ENCODE data around the gene COG1. TPM values are rescaled to one million over a fixed set of nuclear protein-coding genes. Genes with fewer than 3 reads are reported as not detected.

COG1 gene
- polyA plus RNA-seq, 1 of the 3 experiments (the other 2 are of a cell fraction) = 52.8 TPM

- TF ChIP-seq YY1 (IDR thresholded peaks at IDR 0.05; ENCODE audit: low read depth) = no peak
- TF ChIP-seq GATA2 (CRISPR knock-in tag; IDR thresholded peaks at IDR 0.05) = no peak
- no peak for TF ChIP-seq SIN3A (IDR thresholded peaks at IDR 0.05; ENCODE audit: borderline replicate concordance, low read depth, low read length)
- no peak for TF ChIP-seq MAX (IDR thresholded peaks at IDR 0.05; ENCODE audit: low read depth)
- no peak for TF ChIP-seq NRF1 (IDR thresholded peaks at IDR 0.05; ENCODE audit: low read depth, low read length)
- no peak for TF ChIP-seq FOSL2 (IDR thresholded peaks at IDR 0.05; ENCODE audit: borderline replicate concordance, low read depth)
- no peak for TF ChIP-seq MXI1 (IDR thresholded peaks at IDR 0.05; ENCODE audit: low read depth, low read length)
- H3K79me2 ChIP-seq (ENCODE audit: insufficient read depth) = peaks cover 55% of the 10 kb centered on the region
- H3K4me2 ChIP-seq = no peak overlapping the region
- no peaks in the 10 kb centered on the region for H3K27me3 ChIP-seq (ENCODE audit: insufficient read depth)
- no peak overlapping the region for H3K9ac ChIP-seq
- no peaks in the 10 kb centered on the region; the same call in 1 of the 2 replicates for H4K20me1 ChIP-seq (ENCODE audit: insufficient read depth)
- H3K4me3 ChIP-seq (ENCODE audit: low read depth in 2 of 2, low read length in 1 of 2) = no peak overlapping the region
- H3K36me3 ChIP-seq (replicated peaks in 1 of 2; ENCODE audit: control insufficient read depth in 1 of 2, insufficient read depth in 2 of 2, low read length in 1 of 2) = peaks cover 44 to 51% of the 10 kb centered on the region in 2 experiments
- no peak overlapping the region for H2AFZ ChIP-seq (ENCODE audit: low read depth)
- ChIA-PET CTCF (interaction anchor here (0.6 to 2.8 kb wide), 6 partner anchors 11 to 681 kb away, joined by 3 to 14 read pairs (median 6); no protein-coding TSS in a partner anchor), POLR2A (no interaction called here)
- no peaks in the 10 kb centered on the region for H3K9me2 ChIP-seq
- H3K9me3 ChIP-seq = no peaks in the 10 kb centered on the region
- WGBS (ENCODE audit: low lambda C conversion rate) = 82% methylated on average over 6 of the region's 6 CpGs
- no peak overlapping the region for H3K27ac ChIP-seq (ENCODE audit: low read depth in 2 of 2, low read length in 1 of 2)
- H3F3A ChIP-seq (replicated peaks; ENCODE audit: insufficient read depth) = no peaks in the 10 kb centered on the region
- DNase-seq = no peak
- peaks cover 0 to 11% of the 10 kb centered on the region in 2 experiments; a peak in 1 of 4 replicates for H3K4me1 ChIP-seq (ENCODE audit: control insufficient read depth in 1 of 2, insufficient read depth in 2 of 2, low read depth in 1 of 2, low read length in 1 of 2)
These were observed 44.9 kb downstream of the COG1 start for GRCh38 chr17:73237714-73238113.

- H3K79me2 ChIP-seq (ENCODE audit: insufficient read depth) = peaks cover 37% of the 10 kb centered on the region
- ChIA-PET POLR2A (no interaction called here), CTCF (interaction anchor here (1.3 to 2.6 kb wide), 6 partner anchors 8 to 515 kb away, joined by 3 to 14 read pairs (median 4); no protein-coding TSS in a partner anchor)
- H3K27ac ChIP-seq (ENCODE audit: low read depth in 2 of 2, low read length in 1 of 2) = no peak overlapping the region
- H3K36me3 ChIP-seq (replicated peaks in 1 of 2; ENCODE audit: control insufficient read depth in 1 of 2, insufficient read depth in 2 of 2, low read length in 1 of 2) = peaks cover 58 to 61% of the 10 kb centered on the region in 2 experiments
- WGBS (ENCODE audit: low lambda C conversion rate) = 88% methylated on average over 2 of the region's 2 CpGs
- DNase-seq = no peak
- H3K4me3 ChIP-seq (ENCODE audit: low read depth in 2 of 2, low read length in 1 of 2) = no peak overlapping the region
- no peak overlapping the region for H3K4me2 ChIP-seq
- TF ChIP-seq GATA2 (CRISPR knock-in tag; IDR thresholded peaks at IDR 0.05) (no peak), JUND (IDR thresholded peaks at IDR 0.05) (no peak), NFIC (IDR thresholded peaks at IDR 0.05; ENCODE audit: borderline replicate concordance) (no peak), MXI1 (IDR thresholded peaks at IDR 0.05; ENCODE audit: low read depth, low read length) (no peak), MAX (IDR thresholded peaks at IDR 0.05; ENCODE audit: low read depth) (no peak), IRF3 (IDR thresholded peaks at IDR 0.05; ENCODE audit: low read depth, low read length) (no peak), MEF2A (IDR thresholded peaks at IDR 0.05; ENCODE audit: borderline replicate concordance, low read depth) (no peak), TEAD4 (IDR thresholded peaks at IDR 0.05; ENCODE audit: borderline replicate concordance, insufficient read depth) (no peak), SMC3 (IDR thresholded peaks at IDR 0.05; ENCODE audit: low read depth, low read length) (no peak), GABPA (IDR thresholded peaks at IDR 0.05; ENCODE audit: low read depth) (no peak), ZBTB33 (IDR thresholded peaks at IDR 0.05; ENCODE audit: borderline replicate concordance, low read depth) (no peak), NRF1 (IDR thresholded peaks at IDR 0.05; ENCODE audit: low read depth, low read length) (no peak), USF2 (IDR thresholded peaks at IDR 0.05; ENCODE audit: borderline replicate concordance, low read depth, low read length) (no peak), REST (IDR thresholded peaks at IDR 0.05; ENCODE audit: low read depth, low read length) (no peak), RFX5 (IDR thresholded peaks at IDR 0.05; ENCODE audit: low read length) (no peak), FOXM1 (IDR thresholded peaks at IDR 0.05; ENCODE audit: low read depth) (no peak)
- no peak overlapping the region for H3K9ac ChIP-seq
- no peak overlapping the region for H2AFZ ChIP-seq (ENCODE audit: low read depth)
- H3K27me3 ChIP-seq (ENCODE audit: insufficient read depth) = no peaks in the 10 kb centered on the region
- no peaks in the 10 kb centered on the region for H3K9me3 ChIP-seq
- H3K4me1 ChIP-seq (ENCODE audit: control insufficient read depth in 1 of 2, insufficient read depth in 2 of 2, low read depth in 1 of 2, low read length in 1 of 2) = peaks cover 0 to 3% of the 10 kb centered on the region in 2 experiments; a peak in 1 of 4 replicates
- no peaks in the 10 kb centered on the region for H3F3A ChIP-seq (replicated peaks; ENCODE audit: insufficient read depth)
- H3K9me2 ChIP-seq = no peaks in the 10 kb centered on the region
- no peaks in the 10 kb centered on the region; the same call in 1 of the 2 replicates for H4K20me1 ChIP-seq (ENCODE audit: insufficient read depth)
These were observed 47.7 kb downstream of the COG1 start for GRCh38 chr17:73240561-73240960.
